HG03558 (cell line): ENCODE results near the gene PMAIP1.
"Not testable (repeated sequence)": the region's sequence is repeated elsewhere in the genome, so short reads cannot be mapped to it uniquely, and the experiment has no call there.

Experiments
- ATAC-seq: cut with Tn5 transposase; IDR thresholded peaks from one replicate; pipeline ENCODE4 v1.9.1; 2021; ENCODE audit warnings: moderate number of reproducible peaks; ENCODE audit not compliant: unreplicated experiment; ENCODE audit errors: extremely low read depth

Gene PMAIP1

DNA sequence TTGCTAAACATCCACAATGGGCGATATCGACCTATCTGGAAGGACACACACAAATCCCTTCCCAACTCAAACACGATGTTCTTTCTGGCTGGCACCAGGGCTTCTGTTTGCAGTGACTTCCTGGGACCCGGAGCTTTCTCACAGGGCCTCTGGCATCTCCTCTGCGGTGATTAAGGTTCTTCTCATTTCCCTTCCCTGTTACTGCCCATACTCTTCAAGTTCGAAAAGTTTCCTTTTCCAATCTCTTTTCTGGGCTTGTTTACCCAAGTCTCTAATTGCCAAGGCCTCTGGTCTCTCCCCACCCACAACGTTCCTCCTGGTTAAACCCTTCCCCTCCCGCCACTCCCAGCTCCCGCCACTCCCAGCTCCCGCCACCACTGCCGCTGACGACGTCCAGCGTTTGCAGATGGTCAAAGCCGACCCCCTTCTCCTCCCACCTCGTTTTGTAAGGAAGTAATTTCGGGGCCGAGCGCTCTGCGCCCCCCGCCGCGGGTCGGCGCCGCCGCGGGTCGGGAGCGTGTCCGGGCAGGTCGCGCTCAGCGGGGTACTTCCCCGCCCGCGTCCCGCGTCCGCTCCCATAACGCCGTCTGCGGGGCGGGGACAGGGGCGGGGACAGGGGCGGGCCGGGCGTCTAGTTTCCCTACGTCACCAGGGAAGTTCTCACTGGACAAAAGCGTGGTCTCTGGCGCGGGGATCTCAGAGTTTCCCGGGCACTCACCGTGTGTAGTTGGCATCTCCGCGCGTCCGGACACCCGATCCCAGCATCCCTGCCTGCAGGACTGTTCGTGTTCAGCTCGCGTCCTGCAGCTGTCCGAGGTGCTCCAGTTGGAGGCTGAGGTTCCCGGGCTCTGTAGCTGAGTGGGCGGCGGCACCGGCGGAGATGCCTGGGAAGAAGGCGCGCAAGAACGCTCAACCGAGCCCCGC is at the start of gene PMAIP1:
Gene PMAIP1 (plus strand): TSS at position 699 of the 924 bp plus-strand sequence. CDS start 182 bp downstream, at position 881.
- peak; percentile 35 for ATAC-seq

DNA sequence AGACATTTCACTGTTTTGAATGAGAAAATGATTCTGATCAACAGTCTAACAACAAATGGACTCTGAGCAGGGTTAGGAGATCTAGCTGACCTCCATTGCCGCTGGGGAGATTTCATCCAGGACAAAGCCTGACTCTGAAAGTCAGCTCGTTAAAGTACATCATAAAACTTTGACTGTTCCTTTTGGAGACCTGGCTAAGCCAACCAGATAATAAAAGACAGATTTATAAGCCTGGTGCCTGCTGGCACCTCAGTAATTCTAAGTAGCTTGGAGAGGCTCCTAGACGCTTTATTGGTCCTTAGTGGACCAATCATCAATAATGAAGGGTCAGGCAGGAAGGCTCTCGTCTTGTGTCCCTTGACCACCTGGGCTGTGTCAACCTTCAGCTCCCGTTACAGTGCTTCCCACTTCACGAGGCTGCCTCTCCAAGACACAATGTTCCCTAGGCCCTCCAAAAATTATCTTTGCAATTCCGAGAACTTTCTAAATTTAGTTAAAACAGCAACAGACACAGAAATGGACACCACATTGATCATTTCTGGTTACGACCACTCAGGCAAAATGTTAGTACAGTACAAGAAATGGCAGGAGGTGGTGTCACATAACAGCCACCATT is 47.9 kb upstream of the PMAIP1 start:
- no peak for ATAC-seq

DNA sequence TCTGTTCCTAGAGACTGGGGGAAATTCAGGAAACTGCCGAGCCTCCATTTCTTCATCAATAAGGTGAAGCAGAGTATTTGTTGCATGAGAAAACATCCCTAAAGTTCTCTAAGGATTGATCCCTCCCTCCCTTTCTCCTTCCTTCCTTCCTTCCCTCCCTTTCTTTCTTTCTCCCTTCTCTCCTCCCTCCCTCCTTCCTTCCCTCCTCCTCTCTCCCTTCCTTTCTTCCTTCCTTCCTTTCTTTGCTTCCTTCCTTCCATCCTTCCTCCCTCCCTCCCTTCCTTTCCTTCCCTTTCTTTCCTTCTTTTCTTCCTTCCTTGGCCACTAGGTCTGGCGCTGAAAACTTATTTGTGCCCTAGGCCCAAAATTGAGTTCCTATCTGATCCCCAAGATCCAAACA is 47.2 kb upstream of the PMAIP1 start:
- ATAC-seq = no peak

DNA sequence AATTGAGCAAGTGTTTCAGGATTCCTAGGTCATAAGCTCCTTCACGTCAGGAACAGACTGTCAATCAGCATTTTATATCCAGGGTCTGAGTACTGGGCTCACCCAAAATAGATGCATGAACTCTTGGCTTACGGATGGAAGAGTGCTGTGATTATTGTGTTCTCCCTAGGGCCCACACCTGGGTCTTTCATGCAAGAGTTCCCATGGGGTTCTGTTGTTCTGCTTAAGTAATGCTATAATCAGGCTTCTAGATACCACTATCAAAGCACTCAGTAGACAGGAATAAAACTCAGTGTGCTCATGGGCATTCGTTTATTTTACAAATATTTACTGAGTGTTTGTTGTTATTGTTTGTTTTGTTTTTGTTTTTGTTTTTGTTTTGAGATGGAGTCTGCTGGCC is 46.4 kb upstream of the PMAIP1 start:
- no peak for ATAC-seq

DNA sequence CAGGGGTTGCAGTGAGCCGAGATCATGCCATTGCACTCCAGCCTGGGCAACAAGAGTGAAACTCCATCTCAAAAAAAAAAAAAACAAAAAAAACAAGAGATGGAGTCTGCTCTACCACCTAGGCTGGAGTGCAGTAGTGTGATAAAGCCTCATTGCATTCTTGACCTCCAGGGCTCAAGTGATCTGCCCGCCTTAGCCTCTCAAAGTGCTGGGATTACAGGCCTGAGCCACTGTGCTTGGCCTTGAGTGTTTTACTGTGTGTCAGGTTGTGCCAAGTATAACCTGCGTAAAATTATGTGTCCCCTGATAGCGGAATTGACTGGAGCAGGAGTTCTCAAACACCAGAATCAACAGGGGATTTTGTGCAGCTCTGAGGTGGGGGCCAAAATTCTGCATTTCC is 45.8 kb upstream of the PMAIP1 start:
- ATAC-seq = not testable (repeated sequence)

DNA sequence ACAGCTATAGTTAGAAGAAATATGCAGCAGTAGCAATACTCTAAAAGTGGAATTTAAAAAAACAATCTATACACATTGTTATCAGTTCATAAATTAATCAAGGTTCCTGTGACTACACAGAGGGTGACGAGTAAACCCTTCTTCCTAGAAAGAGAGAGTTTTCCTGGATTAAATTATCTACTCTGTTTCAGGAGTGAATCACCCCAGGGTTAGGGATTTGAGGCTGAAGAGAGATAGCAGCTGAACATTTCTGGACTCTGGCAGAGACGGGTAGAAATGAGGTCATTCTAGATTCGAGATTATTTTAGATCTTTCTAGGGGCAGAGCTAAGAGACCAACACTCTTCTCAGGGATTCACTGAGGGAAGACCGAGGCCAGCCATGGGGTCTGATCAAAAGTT is 38.8 kb upstream of the PMAIP1 start:
- no peak for ATAC-seq

DNA sequence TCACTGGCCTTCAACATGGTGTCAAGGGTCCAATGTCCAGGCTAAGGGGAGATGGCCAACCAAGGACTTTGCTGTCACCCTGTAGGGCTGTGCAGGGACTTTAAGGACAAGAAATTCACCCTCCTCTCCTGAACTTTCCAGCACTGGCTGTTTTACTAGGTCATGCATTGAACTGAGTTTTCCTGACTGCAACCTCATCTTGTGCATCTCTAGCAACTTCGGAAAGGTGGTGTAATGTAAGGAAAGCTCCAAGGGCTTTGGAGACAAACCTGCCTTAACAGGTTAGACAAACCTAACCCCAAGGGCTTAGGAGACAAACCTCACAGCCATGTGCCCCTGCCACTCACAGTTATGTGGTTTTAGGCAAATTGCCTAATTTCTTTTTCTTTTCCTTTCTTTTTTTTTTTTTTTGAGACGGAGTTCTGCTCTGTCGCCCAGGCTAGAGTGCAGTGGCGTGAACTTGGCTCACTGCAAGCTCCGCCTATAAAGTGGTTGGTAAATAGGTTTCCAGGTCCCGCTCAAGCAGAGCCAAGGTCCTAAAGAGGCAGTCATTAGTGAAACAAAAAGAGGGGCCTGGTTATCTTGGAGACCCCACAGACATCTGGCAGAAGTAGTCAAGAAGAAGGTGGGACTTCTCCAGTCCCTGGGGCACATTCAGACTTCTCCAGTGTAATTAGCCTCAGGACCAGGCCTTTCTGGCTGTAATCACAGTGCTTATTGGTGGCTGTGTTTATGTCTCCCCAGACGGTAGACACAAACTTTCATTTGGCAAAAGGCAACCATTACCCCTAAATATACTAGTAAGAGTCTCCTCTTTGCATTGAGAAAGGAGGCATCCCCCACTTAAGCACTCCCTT is 37.6 kb upstream of the PMAIP1 start:
- peak; percentile 68 for ATAC-seq

DNA sequence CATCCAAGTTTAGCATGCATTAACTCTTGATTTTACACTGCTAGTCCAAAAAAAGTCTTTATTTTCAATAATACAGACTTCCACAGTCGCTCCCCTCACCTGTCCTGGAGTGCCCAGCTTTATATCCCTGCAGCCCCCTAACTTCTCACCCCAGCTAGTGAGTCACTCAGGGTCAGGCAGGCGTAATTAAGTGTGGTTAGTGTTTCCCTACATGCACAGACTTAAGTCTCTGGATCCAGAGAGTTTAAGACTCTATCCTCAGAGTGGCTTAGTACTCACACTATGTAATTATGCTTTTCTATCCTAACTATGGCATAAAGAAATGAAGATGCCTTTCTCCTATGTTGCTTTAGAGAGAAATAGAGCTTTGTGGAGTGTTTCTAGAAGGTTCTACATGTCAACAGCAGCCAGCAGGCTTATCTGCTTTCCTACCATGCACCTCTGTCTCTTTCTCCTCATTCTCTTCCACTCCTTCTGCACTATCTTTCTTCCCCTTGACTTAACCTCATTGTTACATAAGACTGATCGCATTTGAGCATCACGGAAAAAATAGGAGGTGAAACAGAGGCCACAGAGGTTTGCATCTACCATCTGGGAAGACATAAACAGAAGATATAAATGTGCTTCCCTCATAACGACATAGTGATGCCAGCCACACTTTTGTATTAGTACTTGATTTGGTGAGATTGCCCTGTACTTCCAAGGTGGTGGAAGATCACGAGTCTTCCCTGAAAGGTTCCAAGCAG is 34.4 kb upstream of the PMAIP1 start:
- no peak for ATAC-seq

DNA sequence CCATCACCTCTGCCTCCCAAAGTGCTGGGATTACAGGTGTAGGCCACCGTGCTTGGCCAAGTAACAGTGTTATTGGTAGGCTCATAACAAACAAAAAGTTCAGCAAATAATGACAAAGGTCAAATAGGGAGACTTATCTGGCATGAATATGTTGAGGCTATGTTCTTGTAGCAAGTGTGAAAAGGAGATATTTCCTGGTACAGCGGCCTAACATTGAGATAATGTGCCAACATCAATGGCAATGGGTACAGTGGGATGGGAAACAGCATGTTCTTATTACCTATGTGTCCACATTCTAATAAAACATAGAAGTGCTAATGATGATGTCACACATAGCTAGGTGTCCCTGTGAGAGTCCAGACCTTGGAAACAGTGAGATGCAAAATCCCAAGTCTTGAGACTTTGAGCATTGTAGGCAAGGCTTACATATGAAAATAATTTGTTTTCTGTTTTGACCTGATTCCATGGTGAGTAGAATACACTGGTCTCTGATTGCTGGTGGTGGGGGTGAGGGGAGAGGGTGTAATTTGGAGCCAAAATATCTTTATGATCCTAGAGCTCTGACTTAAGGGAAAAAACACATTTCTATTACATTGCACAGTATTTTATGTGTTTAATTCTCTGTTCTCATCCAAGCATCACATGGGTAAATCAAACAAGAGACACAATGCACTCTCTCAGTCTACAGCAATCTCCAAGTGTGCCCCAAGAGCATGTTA is 33.1 kb upstream of the PMAIP1 start:
- no peak for ATAC-seq

DNA sequence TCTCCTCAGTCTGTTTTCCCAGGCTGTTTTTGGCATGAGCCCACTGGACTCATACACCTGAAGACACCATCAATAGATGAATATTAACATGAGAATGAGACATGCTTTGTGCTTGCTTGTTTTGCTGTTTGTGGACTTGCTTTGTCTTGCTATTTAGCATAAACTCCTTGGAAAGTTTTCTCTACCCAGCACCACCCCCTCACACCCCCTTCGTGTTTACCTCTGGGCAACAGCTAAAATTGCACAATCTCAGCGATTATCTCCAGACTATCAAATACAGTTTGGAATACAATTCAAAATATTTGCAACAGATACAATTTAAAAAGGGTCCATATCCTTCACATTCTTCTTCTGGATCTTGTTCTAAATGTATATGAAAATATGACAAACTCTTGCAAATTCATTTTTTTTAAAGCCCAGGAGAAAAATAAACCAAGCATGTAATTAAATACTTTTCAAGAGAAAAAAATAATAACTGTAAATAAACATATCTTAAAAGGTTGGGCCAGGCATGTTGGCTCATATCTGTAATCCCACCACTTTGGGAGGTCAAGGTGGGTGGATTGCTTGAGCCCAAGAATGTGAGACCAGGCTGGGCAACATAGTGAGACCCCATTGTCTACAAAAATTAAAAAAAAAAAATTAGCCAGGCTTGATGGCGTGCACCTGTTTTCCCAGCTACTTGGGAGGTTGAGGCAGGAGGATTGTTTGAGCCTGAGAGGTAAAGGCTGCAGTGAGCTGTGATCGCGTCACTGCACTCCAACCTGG is 32.3 kb upstream of the PMAIP1 start:
- no peak for ATAC-seq

DNA sequence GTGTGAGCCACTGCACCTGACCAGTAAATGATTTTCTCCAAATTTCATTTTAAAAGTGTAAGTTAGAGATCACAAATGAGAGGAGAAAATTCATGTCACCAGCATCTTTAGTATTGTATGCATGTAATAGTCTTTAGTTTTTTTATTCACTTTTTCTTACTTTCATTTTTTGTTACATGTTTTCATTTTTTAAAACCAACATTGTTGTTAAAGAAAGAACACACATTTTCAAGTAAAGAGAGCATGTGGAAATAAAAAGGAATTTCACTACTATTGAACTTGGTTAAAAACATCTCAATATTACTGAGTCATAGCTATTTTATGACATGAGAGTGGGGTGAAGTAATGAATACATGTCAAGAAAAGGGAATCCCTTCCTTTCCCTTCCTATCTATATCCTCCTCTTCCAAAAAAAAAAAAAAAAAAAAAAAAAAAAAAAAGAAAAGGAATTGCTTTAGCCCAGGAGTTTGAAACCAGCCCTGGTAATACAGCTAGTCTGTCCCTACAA is 29.1 kb upstream of the PMAIP1 start:
- ATAC-seq = no peak

DNA sequence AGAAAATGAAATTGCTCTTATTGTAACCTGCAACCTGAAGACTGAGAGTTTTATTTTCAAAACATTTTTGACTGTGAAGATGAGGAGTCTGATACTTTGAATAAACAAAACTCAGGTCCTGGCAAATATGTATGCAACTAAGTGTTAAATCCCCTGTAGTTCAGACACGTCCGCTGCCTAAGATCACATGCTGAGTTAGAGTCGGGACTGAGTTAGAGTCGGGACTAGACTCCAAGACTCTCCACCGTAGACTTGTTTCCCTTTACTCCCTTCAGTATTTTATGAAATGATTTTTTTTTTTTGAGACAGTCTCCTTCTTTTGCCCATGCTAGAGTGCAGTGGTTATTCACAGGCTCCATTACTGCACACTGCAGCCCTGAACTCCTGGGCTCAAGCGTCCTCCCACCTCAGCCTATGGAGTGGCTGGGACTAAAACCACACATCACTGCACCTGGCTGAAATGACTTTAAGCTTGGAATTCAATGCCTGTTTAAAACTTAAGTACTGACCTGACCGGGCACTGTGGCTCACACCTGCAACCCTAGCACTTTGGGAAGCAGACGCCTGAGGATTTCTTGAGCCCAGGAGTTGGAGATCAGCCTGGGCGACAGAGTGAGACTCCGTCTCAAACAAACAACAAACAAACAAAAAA is 28.0 kb upstream of the PMAIP1 start:
- no peak for ATAC-seq

DNA sequence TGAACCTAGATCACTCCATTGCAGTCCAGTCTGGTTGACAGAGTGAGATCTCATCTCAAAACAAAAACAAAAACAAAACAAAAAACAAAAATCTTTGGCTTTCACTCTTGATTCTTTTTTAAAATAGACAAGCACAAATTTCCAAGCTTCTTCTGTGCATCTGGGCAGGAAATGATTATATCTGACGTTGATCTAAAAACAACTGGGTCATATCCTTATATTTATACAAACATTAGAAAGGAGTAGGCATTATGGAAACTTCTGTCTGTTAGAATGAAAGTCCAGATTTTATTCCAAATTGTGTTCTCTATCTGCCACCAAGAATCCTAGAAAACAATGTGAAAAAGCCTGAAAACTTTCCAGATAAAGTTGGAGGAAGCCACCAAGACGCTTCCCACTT is 26.2 kb upstream of the PMAIP1 start:
- no peak for ATAC-seq

DNA sequence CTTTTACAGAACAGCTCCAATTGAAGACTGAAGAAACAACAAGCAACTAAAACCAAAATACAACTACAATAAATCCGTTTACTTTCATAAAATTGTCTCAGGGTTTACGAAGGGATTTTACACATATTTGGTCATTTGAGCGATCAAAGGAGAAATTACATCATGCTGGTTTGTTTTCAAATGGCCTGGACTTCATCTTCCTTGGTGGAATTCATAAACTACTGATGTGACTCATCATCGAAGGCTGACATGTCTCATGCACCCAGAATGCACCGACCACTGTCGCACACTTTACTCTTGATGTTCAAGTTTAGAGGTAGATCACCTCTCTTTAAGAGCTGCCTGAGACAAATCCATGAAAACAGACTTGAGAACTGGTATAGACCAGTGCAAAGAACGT is 25.6 kb upstream of the PMAIP1 start:
- ATAC-seq = no peak

DNA sequence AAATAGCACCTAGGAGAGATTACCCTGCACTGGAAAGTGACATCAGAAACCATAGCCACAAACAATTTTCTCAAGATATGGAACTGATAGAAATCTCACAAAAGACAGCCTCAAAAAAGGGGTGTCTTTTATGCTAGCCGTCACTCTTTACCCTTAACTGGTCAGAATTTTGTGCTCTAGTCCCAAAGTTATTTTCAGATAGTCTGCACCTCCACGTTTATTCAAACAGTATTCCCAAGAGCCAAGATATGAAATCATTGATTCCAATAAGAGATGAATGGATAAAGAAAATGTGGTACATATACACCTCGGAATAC is 23.5 kb upstream of the PMAIP1 start:
- ATAC-seq = peak; percentile 49

DNA sequence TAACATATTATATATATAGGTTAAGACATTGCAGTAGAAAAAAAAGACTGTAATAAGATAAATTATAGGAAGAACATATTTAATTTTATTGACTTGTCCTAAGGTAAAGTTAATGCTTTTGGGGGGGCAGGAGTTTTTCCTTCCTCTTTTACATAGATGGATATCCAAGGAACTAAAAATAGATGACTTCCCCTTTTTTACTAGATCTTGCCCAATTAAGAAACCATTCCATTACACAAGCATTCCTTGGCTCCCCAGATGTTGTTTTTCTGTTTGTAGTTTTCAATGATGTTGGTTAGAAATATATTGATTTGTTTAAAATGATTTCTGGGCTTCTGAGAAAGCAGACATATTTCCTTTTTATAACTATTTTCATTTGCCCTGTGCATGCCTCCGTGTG is 22.4 kb upstream of the PMAIP1 start:
- ATAC-seq = no peak

DNA sequence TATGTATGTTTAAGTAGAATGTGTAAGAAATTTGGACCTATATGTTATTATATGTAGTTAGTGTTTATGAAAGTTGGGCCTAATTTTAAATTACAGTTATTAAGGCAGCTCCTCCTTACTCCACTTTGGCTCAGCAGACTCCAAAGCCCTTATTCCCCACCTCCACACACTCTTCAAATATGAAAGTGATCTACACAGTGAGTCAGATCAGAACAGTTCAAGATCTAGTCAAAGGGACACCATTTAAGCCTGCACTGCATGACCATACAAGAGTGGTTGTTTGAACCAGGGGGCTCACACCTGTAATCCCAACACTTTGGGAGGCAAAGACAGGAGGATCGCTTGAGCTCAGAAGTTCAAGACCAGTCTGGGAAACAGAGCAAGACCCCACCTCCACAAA is 21.2 kb upstream of the PMAIP1 start:
- ATAC-seq = no peak
